ENCODE measurements around the gene C11orf58.

- TF ChIP-seq EZH2 (IDR thresholded peaks at IDR 0.05; ENCODE audit: insufficient read depth, poor library complexity, severe bottlenecking): no peak
- no peak for TF ChIP-seq EZH2phosphoT487 (IDR thresholded peaks at IDR 0.05; ENCODE audit: insufficient read depth, low read depth)
These were observed 39.1 kb downstream of the C11orf58 start for GRCh38 chr11:16777613-16777975.

Data from GM23248 (cell line).